SK-N-SH treated with all-trans-retinoic acid at 6 μM for 48 hours (cell line): ENCODE measurements around the gene ERP44.

Experiments used
- ATAC-seq: fragments of 200-7000 bp; cut with Tn5 transposase; 3 replicates; pipeline ENCODE4 v1.9.1; 2020; ENCODE audit warnings: mild to moderate bottlenecking, moderate library complexity
- ARNTL ChIP-seq: fragments of 450-650 bp; formaldehyde crosslinking; IDR thresholded peaks from 2 replicates; pipeline ENCODE4 v1.5.0; 2020; ENCODE audit warnings: low read depth, mild to moderate bottlenecking, moderate library complexity, borderline replicate concordance
- BACH2 ChIP-seq: fragments of 250-450 bp; sonication (Bioruptor Pico); IDR thresholded peaks from 2 replicates; pipeline ENCODE4 v1.9.0; 2021; ENCODE audit warnings: mild to moderate bottlenecking, borderline replicate concordance
- CREB5 ChIP-seq: fragments of 250-450 bp; sonication (Bioruptor Pico); IDR thresholded peaks from 2 replicates; pipeline ENCODE4 v1.5.1; 2020; ENCODE audit warnings: low read depth, mild to moderate bottlenecking, moderate library complexity
- CSDC2 ChIP-seq: fragments of 250-450 bp; sonication (Bioruptor Pico); IDR thresholded peaks from 2 replicates; pipeline ENCODE4 v1.5.0; 2020; ENCODE audit warnings: mild to moderate bottlenecking, moderate library complexity
- CSRNP3 ChIP-seq: fragments of 250-450 bp; sonication (Bioruptor Pico); IDR thresholded peaks from 2 replicates; pipeline ENCODE4 v1.5.1; 2021; ENCODE audit warnings: mild to moderate bottlenecking, moderate library complexity
- ESRRG ChIP-seq: fragments of 250-450 bp; sonication (Bioruptor Pico); IDR thresholded peaks from 2 replicates; pipeline ENCODE4 v1.6.1; 2021; ENCODE audit warnings: mild to moderate bottlenecking
- GLIS3 ChIP-seq: fragments of 250-450 bp; sonication (Bioruptor Pico); IDR thresholded peaks from 2 replicates; pipeline ENCODE4 v1.5.0; 2020; ENCODE audit warnings: mild to moderate bottlenecking, moderate library complexity
- ISL1 ChIP-seq: fragments of 250-450 bp; sonication (Bioruptor Pico); IDR thresholded peaks from 2 replicates; pipeline ENCODE4 v2.1.2; 2022; ENCODE audit warnings: mild to moderate bottlenecking, moderate library complexity
- OSR1 ChIP-seq: fragments of 250-450 bp; sonication (Bioruptor Pico); IDR thresholded peaks from 2 replicates; pipeline ENCODE4 v1.8.0; 2022; ENCODE audit warnings: moderate library complexity, mild to moderate bottlenecking, inconsistent platforms
- PATZ1 ChIP-seq: fragments of 250-450 bp; sonication (Bioruptor Pico); IDR thresholded peaks from 2 replicates; pipeline ENCODE4 v1.8.0; 2020; ENCODE audit warnings: mild to moderate bottlenecking, moderate library complexity, borderline replicate concordance
- POU6F1 ChIP-seq: fragments of 250-450 bp; sonication (Bioruptor Pico); IDR thresholded peaks from 2 replicates; pipeline ENCODE4 v1.8.0; 2021; ENCODE audit warnings: low read depth, mild to moderate bottlenecking, moderate library complexity, borderline replicate concordance
- PPARA ChIP-seq: fragments of 250-450 bp; sonication (Bioruptor Pico); IDR thresholded peaks from 2 replicates; pipeline ENCODE4 v1.5.0; 2020; ENCODE audit warnings: mild to moderate bottlenecking, borderline replicate concordance
- RARB ChIP-seq: fragments of 250-450 bp; sonication (Bioruptor Pico); IDR thresholded peaks from 2 replicates; pipeline ENCODE4 v1.8.0; 2021; ENCODE audit warnings: mild to moderate bottlenecking, moderate library complexity
- SNAI2 ChIP-seq: fragments of 250-450 bp; sonication (Bioruptor Pico); IDR thresholded peaks from 2 replicates; pipeline ENCODE4 v1.5.0; 2020; ENCODE audit warnings: mild to moderate bottlenecking, moderate library complexity
- TCF4 ChIP-seq: fragments of 250-450 bp; sonication (Bioruptor Pico); IDR thresholded peaks from 2 replicates; pipeline ENCODE4 v1.8.0; 2021; ENCODE audit warnings: mild to moderate bottlenecking, moderate library complexity, borderline replicate concordance
- TOX ChIP-seq: fragments of 250-450 bp; sonication (Bioruptor Pico); IDR thresholded peaks from 2 replicates; pipeline ENCODE4 v1.8.0; 2021; ENCODE audit warnings: mild to moderate bottlenecking, moderate library complexity, borderline replicate concordance
- ZC3H10 ChIP-seq: fragments of 250-450 bp; sonication (Bioruptor Pico); IDR thresholded peaks from 2 replicates; pipeline ENCODE4 v1.5.1; 2021; ENCODE audit warnings: mild to moderate bottlenecking, moderate library complexity
- ZFP3 ChIP-seq: fragments of 250-450 bp; sonication (Bioruptor Pico); IDR thresholded peaks from 2 replicates; pipeline ENCODE4 v1.5.0; 2020; ENCODE audit warnings: mild to moderate bottlenecking, moderate library complexity
- ZFP30 ChIP-seq: fragments of 450-650 bp; formaldehyde crosslinking; IDR thresholded peaks from 2 replicates; pipeline ENCODE4 v1.5.0; 2022; ENCODE audit warnings: mild to moderate bottlenecking, moderate library complexity
- ZNF565 ChIP-seq: fragments of 450-650 bp; formaldehyde crosslinking; conservative IDR thresholded peaks from 2 replicates; pipeline ENCODE4 v1.5.0; 2020; ENCODE audit warnings: low read depth, mild to moderate bottlenecking, moderate library complexity
- ZNF70 ChIP-seq: fragments of 450-650 bp; formaldehyde crosslinking; IDR thresholded peaks from 2 replicates; pipeline ENCODE4 v1.5.0; 2020; ENCODE audit warnings: mild to moderate bottlenecking, moderate library complexity
- ZNF8 ChIP-seq: fragments of 450-650 bp; formaldehyde crosslinking; IDR thresholded peaks from 2 replicates; pipeline ENCODE4 v1.5.0; 2020; ENCODE audit warnings: mild to moderate bottlenecking, moderate library complexity

ERP44 gene

GRCh38 chr9:99948896-99949295, 149.9 kb downstream of the ERP44 start:
- no peak for TF ChIP-seq BACH2 (CRISPR knock-in tag)
- TF ChIP-seq ZFP30: no peak
- no peak for TF ChIP-seq GLIS3 (CRISPR knock-in tag)
- no peak for TF ChIP-seq PPARA (CRISPR knock-in tag)
- TF ChIP-seq ZNF565 (CRISPR knock-in tag): no peak
- no peak for TF ChIP-seq TOX (CRISPR knock-in tag)
- no peak for TF ChIP-seq CREB5 (CRISPR knock-in tag)
- no peak for TF ChIP-seq PATZ1 (CRISPR knock-in tag)
- TF ChIP-seq ISL1: no peak
- TF ChIP-seq ZFP3 (CRISPR knock-in tag): no peak
- no peak for TF ChIP-seq SNAI2 (CRISPR knock-in tag)
- no peak for ATAC-seq

- TF ChIP-seq RARB (CRISPR knock-in tag) (no peak), ZFP30 (no peak), GLIS3 (CRISPR knock-in tag) (no peak), ZNF70 (CRISPR knock-in tag) (no peak), PATZ1 (CRISPR knock-in tag) (no peak), ZFP3 (CRISPR knock-in tag) (no peak), CREB5 (CRISPR knock-in tag) (no peak), TOX (CRISPR knock-in tag) (no peak), ZNF8 (CRISPR knock-in tag) (no peak), BACH2 (CRISPR knock-in tag) (no peak), OSR1 (no peak), CSDC2 (CRISPR knock-in tag) (no peak), POU6F1 (no peak), CSRNP3 (CRISPR knock-in tag) (no peak), ZNF565 (CRISPR knock-in tag) (no peak), SNAI2 (CRISPR knock-in tag) (no peak), TCF4 (CRISPR knock-in tag) (no peak), ARNTL (CRISPR knock-in tag) (no peak), ISL1 (no peak), ESRRG (no peak)
- ATAC-seq: no peak
Measured at GRCh38 chr9:99948482-99948881, 150.3 kb downstream of the ERP44 start.

- no peak for ATAC-seq
- TF ChIP-seq PATZ1 (CRISPR knock-in tag) (no peak), SNAI2 (CRISPR knock-in tag) (no peak), POU6F1 (no peak), ARNTL (CRISPR knock-in tag) (no peak), GLIS3 (CRISPR knock-in tag) (no peak), ESRRG (no peak), ZNF70 (CRISPR knock-in tag) (no peak), TOX (CRISPR knock-in tag) (no peak), PPARA (CRISPR knock-in tag) (no peak), BACH2 (CRISPR knock-in tag) (no peak), ZNF565 (CRISPR knock-in tag) (no peak), ZNF8 (CRISPR knock-in tag) (no peak), CSDC2 (CRISPR knock-in tag) (no peak), ZC3H10 (no peak), OSR1 (no peak), ZFP3 (CRISPR knock-in tag) (no peak), TCF4 (CRISPR knock-in tag) (no peak), ISL1 (no peak), ZFP30 (no peak)
Measured at GRCh38 chr9:99947395-99947794, 151.4 kb downstream of the ERP44 start.
